GM18508 (cell line): Measurements from ENCODE around the gene CALHM2.

Source experiments
- ATAC-seq: cut with Tn5 transposase; IDR thresholded peaks from one replicate; pipeline ENCODE4 v1.9.1; 2021; ENCODE audit warnings: moderate number of reproducible peaks; ENCODE audit not compliant: insufficient read depth, unreplicated experiment

Gene CALHM2

GRCh38 chr10:103451091-103451813 is 918 bp downstream of the CALHM2 start:
- no peak for ATAC-seq

GRCh38 chr10:103450201-103450695 is 1.9 kb downstream of the CALHM2 start:
- ATAC-seq, result no peak

GRCh38 chr10:103449208-103450144 is 2.7 kb downstream of the CALHM2 start:
- ATAC-seq, result no peak

- ATAC-seq, result no peak
Observed at GRCh38 chr10:103448746-103449145, 3.4 kb downstream of the CALHM2 start.

GRCh38 chr10:103447187-103447586 is 5.0 kb downstream of the CALHM2 start:
- ATAC-seq, result no peak

- ATAC-seq, result no peak
Observed at GRCh38 chr10:103445767-103446567, 6.2 kb downstream of the CALHM2 start.

- no peak for ATAC-seq
Observed at GRCh38 chr10:103445366-103445765, 6.8 kb downstream of the CALHM2 start.

GRCh38 chr10:103444478-103444877 is 7.7 kb downstream of the CALHM2 start:
- ATAC-seq, result no peak

- no peak for ATAC-seq
Observed at GRCh38 chr10:103443475-103444185, 8.5 kb downstream of the CALHM2 start.

GRCh38 chr10:103442031-103442461 is 10.1 kb downstream of the CALHM2 start:
- ATAC-seq, result no peak

- no peak for ATAC-seq
Observed at GRCh38 chr10:103441611-103442010, 10.6 kb downstream of the CALHM2 start.

- ATAC-seq, result no peak
Observed at GRCh38 chr10:103441206-103441605, 11.0 kb downstream of the CALHM2 start.

GRCh38 chr10:103440416-103440815 is 11.8 kb downstream of the CALHM2 start:
- no peak for ATAC-seq

- no peak for ATAC-seq
Observed at GRCh38 chr10:103439776-103440175, 12.4 kb downstream of the CALHM2 start.

GRCh38 chr10:103433858-103434257 is 18.3 kb downstream of the CALHM2 start:
- ATAC-seq, result no peak

- ATAC-seq, result no peak
Observed at GRCh38 chr10:103431902-103432301, 20.3 kb downstream of the CALHM2 start.

- ATAC-seq, result no peak
Observed at GRCh38 chr10:103429647-103430046, 22.5 kb downstream of the CALHM2 start.

- ATAC-seq, result no peak
Observed at GRCh38 chr10:103428989-103429643, 23.1 kb downstream of the CALHM2 start.

GRCh38 chr10:103427866-103428265 is 24.3 kb downstream of the CALHM2 start:
- ATAC-seq, result no peak
